H1 (cell line): ENCODE measurements around the gene CHDH. TPM values are rescaled to one million over a fixed set of nuclear protein-coding genes. Genes with fewer than 3 reads are reported as not detected.

Source experiments
- CTCF ChIA-PET: fragments of 300-600 bp; sonication (Branson Sonifier 250); formaldehyde crosslinking; loops from one replicate; lab custom pipeline; 2021; ENCODE audit not compliant: partially characterized antibody; lab: Charles Lee
- POLR2A ChIA-PET: fragments of 300-600 bp; sonication (Branson Sonifier 250); formaldehyde crosslinking; loops from one replicate; lab custom pipeline; 2021; ENCODE audit warnings: inconsistent platforms; ENCODE audit not compliant: partially characterized antibody; lab: Charles Lee
- DNase-seq, 2 experiments: peaks; one replicate each; pipeline versions ENCODE4 v3.0.0 to v3.0.0-alpha.2; 2010 to 2022; ENCODE audit warnings: low spot score in 2 of 2, low read depth in 1 of 2, mixed read lengths in 1 of 2
- FAIRE-seq: peaks from 2 replicates; lab custom pipeline; 2011; peaks lifted over from hg19 to GRCh38; lab: Jason Lieb, UNC
- H2AFZ ChIP-seq: 2 replicates; pipeline ENCODE4 v1.8.1; 2012; ENCODE audit warnings: low read length, inconsistent platforms
- H2AK5ac ChIP-seq: 2 replicates; pipeline ENCODE4 v1.6.1; 2013; ENCODE audit warnings: low read depth, low read length
- H2BK120ac ChIP-seq: replicated peaks from 2 replicates; pipeline ENCODE3; 2013; ENCODE audit warnings: low read depth, low read length, inconsistent platforms
- H2BK12ac ChIP-seq: 2 replicates; pipeline ENCODE4 v1.6.1; 2013; ENCODE audit warnings: low read depth, low read length
- H2BK15ac ChIP-seq: 2 replicates; pipeline ENCODE4 v1.6.1; 2013; ENCODE audit warnings: low read length
- H2BK20ac ChIP-seq: 2 replicates; pipeline ENCODE4 v1.6.1; 2013; ENCODE audit warnings: low read length
- H2BK5ac ChIP-seq: 2 replicates; pipeline ENCODE4 v1.6.1; 2013; ENCODE audit warnings: low read depth, low read length
- H3K14ac ChIP-seq: 2 replicates; pipeline ENCODE4 v1.6.1; 2013; ENCODE audit warnings: inconsistent platforms; ENCODE audit not compliant: insufficient read length
- H3K18ac ChIP-seq: 2 replicates; pipeline ENCODE4 v1.6.1; 2013; ENCODE audit warnings: low read length; ENCODE audit errors: extremely low read depth
- H3K23ac ChIP-seq: 2 replicates; pipeline ENCODE4 v1.6.1; 2013; ENCODE audit warnings: inconsistent platforms; ENCODE audit not compliant: insufficient read length
- H3K23me2 ChIP-seq: 2 replicates; pipeline ENCODE4 v1.6.1; 2013; ENCODE audit warnings: low read depth, low read length
- H3K27ac ChIP-seq: 2 replicates; pipeline ENCODE4 v1.6.1; 2011; ENCODE audit warnings: low read depth, low read length, inconsistent platforms
- H3K27me3 ChIP-seq, 4 experiments: replicated peaks in 1 of 4; 1 replicate in 1 of 4; 2 replicates in 3 of 4; pipeline versions ENCODE4 v1.6.1 to v1.8.1; 2011 to 2013; ENCODE audit warnings: low read length in 3 of 4, mild to moderate bottlenecking in 3 of 4, inconsistent platforms in 2 of 4, mixed read lengths in 2 of 4, moderate library complexity in 1 of 4; ENCODE audit not compliant: control insufficient read depth in 3 of 4, insufficient read depth in 3 of 4; ENCODE audit errors: extremely low read depth in 1 of 4
- H3K36me3 ChIP-seq, 4 experiments: 2 replicates each; pipeline versions ENCODE4 v1.6.1 to v1.8.1; 2011 to 2013; ENCODE audit warnings: mild to moderate bottlenecking in 4 of 4, low read length in 3 of 4, moderate library complexity in 2 of 4, control low read depth in 1 of 4, inconsistent platforms in 1 of 4; ENCODE audit not compliant: insufficient read depth in 4 of 4, control insufficient read depth in 2 of 4
- H3K4ac ChIP-seq: replicated peaks from 2 replicates; pipeline ENCODE3; 2013; ENCODE audit warnings: low read length, low read depth, mixed read lengths, inconsistent platforms; ENCODE audit not compliant: insufficient read length
- H3K4me1 ChIP-seq, 4 experiments: replicated peaks in 1 of 4; 1 replicate in 1 of 4; 2 replicates in 3 of 4; pipeline versions ENCODE4 v1.6.1 to v1.8.1; 2011 to 2013; ENCODE audit warnings: low read length in 3 of 4, inconsistent platforms in 2 of 4, mixed read lengths in 1 of 4; ENCODE audit not compliant: insufficient read depth in 4 of 4, control insufficient read depth in 3 of 4
- H3K4me2 ChIP-seq, 2 experiments: 2 replicates each; pipeline versions ENCODE4 v1.6.1 to v1.8.1; 2011 to 2013; ENCODE audit warnings: low read depth in 2 of 2, low read length in 2 of 2, control low read depth in 1 of 2, inconsistent platforms in 1 of 2, mild to moderate bottlenecking in 1 of 2; ENCODE audit not compliant: insufficient read depth in 1 of 2
- H3K4me3 ChIP-seq, 4 experiments: fragments of 200-600, 300-600 bp in 1 of 4; sonication (generic), shearing (Covaris generic), sonication (Bioruptor Twin) in 1 of 4; 2 replicates each; pipeline versions ENCODE4 v1.5.1 to v1.8.1; 2011 to 2016; ENCODE audit warnings: low read length in 4 of 4, low read depth in 3 of 4, control low read depth in 2 of 4, inconsistent platforms in 2 of 4, mild to moderate bottlenecking in 2 of 4, mixed read lengths in 1 of 4, moderate library complexity in 1 of 4; ENCODE audit not compliant: insufficient read depth in 2 of 4; ENCODE audit errors: extremely low read depth in 1 of 4
- H3K56ac ChIP-seq: replicated peaks from 2 replicates; pipeline ENCODE3; 2013; ENCODE audit warnings: low read depth, mild to moderate bottlenecking, mixed read lengths, low read length, inconsistent platforms; ENCODE audit not compliant: insufficient read length
- H3K79me1 ChIP-seq: 2 replicates; pipeline ENCODE4 v1.6.1; 2013; ENCODE audit warnings: low read depth, low read length, control low read depth
- H3K79me2 ChIP-seq, 2 experiments: 2 replicates each; pipeline versions ENCODE4 v1.6.1 to v1.8.1; 2012 to 2013; ENCODE audit warnings: low read length in 2 of 2, mild to moderate bottlenecking in 2 of 2, inconsistent platforms in 1 of 2; ENCODE audit not compliant: insufficient read depth in 2 of 2, control insufficient read depth in 1 of 2
- H3K9ac ChIP-seq, 4 experiments: replicated peaks in 1 of 4; 1 replicate in 1 of 4; 2 replicates in 3 of 4; pipeline versions ENCODE4 v1.6.1 to v1.8.1; 2011 to 2013; ENCODE audit warnings: low read depth in 3 of 4, low read length in 3 of 4, control low read depth in 2 of 4, mild to moderate bottlenecking in 2 of 4, moderate library complexity in 2 of 4, inconsistent platforms in 1 of 4; ENCODE audit errors: extremely low read depth in 1 of 4
- H3K9me3 ChIP-seq, 2 experiments: 2 replicates each; pipeline versions ENCODE4 v1.6.1 to v1.8.1; 2012 to 2013; ENCODE audit warnings: mild to moderate bottlenecking in 2 of 2, moderate library complexity in 2 of 2, control low read depth in 1 of 2, inconsistent platforms in 1 of 2, low read depth in 1 of 2, low read length in 1 of 2, mixed read lengths in 1 of 2; ENCODE audit not compliant: insufficient read depth in 2 of 2
- H4K20me1 ChIP-seq, 2 experiments: replicated peaks in 1 of 2; 2 replicates each; pipeline versions ENCODE3 to v1.8.1; 2011 to 2013; ENCODE audit warnings: inconsistent platforms in 2 of 2, low read length in 2 of 2, mild to moderate bottlenecking in 1 of 2; ENCODE audit not compliant: insufficient read depth in 2 of 2, control insufficient read depth in 1 of 2
- H4K5ac ChIP-seq: 2 replicates; pipeline ENCODE4 v1.6.1; 2013; ENCODE audit warnings: low read length, low read depth, mixed read lengths, inconsistent platforms; ENCODE audit not compliant: insufficient read length
- H4K8ac ChIP-seq: 2 replicates; pipeline ENCODE4 v1.8.0; 2013; ENCODE audit warnings: mild to moderate bottlenecking, moderate library complexity, low read length, inconsistent platforms; ENCODE audit not compliant: insufficient read depth; ENCODE audit errors: extremely low read depth
- H4K91ac ChIP-seq: replicated peaks from 2 replicates; pipeline ENCODE3; 2013; ENCODE audit warnings: low read length, mixed read lengths, inconsistent platforms; ENCODE audit not compliant: insufficient read length
- CHD2 ChIP-seq: IDR thresholded peaks from 2 replicates; pipeline ENCODE4 v1.6.1; 2012; ENCODE audit warnings: low read length, improper control_type of control experiment
- JUND ChIP-seq: IDR thresholded peaks from 2 replicates; pipeline ENCODE4 v1.6.1; 2011; ENCODE audit warnings: mild to moderate bottlenecking, improper control_type of control experiment, low read length
- KDM4A ChIP-seq: IDR thresholded peaks from one replicate; pipeline ENCODE4 v1.7.1; 2012; ENCODE audit warnings: low read depth, mild to moderate bottlenecking, moderate library complexity, low read length, inconsistent platforms; ENCODE audit not compliant: severe bottlenecking
- NRF1 ChIP-seq: IDR thresholded peaks from 2 replicates; pipeline ENCODE4 v1.6.1; 2011; ENCODE audit warnings: mild to moderate bottlenecking, low read depth, low read length, improper control_type of control experiment
- POLR2AphosphoS5 ChIP-seq: IDR thresholded peaks from 2 replicates; pipeline ENCODE4 v1.6.1; 2011; ENCODE audit warnings: low read depth, low read length
- RNF2 ChIP-seq: fragments of 200-900, 300-1000 bp; sonication (generic); IDR thresholded peaks from 2 replicates; pipeline ENCODE4 v1.7.1; 2016; ENCODE audit warnings: borderline replicate concordance, low read depth, mild to moderate bottlenecking, antibody characterized with exemption, low read length; ENCODE audit not compliant: poor library complexity, severe bottlenecking; ENCODE audit errors: missing control alignments
- TCF12 ChIP-seq: IDR thresholded peaks from 2 replicates; pipeline ENCODE4 v1.6.1; 2011; ENCODE audit warnings: low read depth, mild to moderate bottlenecking, low read length
- TEAD4 ChIP-seq: IDR thresholded peaks from 2 replicates; pipeline ENCODE4 v1.6.1; 2012; ENCODE audit warnings: low read depth, low read length, inconsistent platforms, mixed read lengths
- ZNF274 ChIP-seq: IDR thresholded peaks from 2 replicates; pipeline ENCODE4 v1.7.0; 2012; ENCODE audit warnings: low read length, borderline replicate concordance; ENCODE audit errors: extremely low read depth
- WGBS, 2 experiments: shearing (Covaris generic) in 1 of 2; methylation state at CpG; one replicate each; pipeline versions ENCODE4 v1.1.6 to v1.1.7; 2013 to 2015; ENCODE audit warnings: low lambda C conversion rate in 2 of 2, mixed read lengths in 2 of 2, inconsistent platforms in 1 of 2, low coverage in 1 of 2, missing lambda C conversion rate in 1 of 2; ENCODE audit not compliant: insufficient replicate concordance in 2 of 2, insufficient coverage in 1 of 2, insufficient read length in 1 of 2; ENCODE audit errors: extremely low coverage in 1 of 2, missing lambda C conversion rate in 1 of 2; 5-methylcytosine and 5-hydroxymethylcytosine counted together
- polyA plus RNA-seq, 7 experiments: library from polyadenylated mRNA; depleted of rRNA in 3 of 7; stranded (reverse) in 5 of 7; unstranded in 2 of 7; fragments of >200 nt in 5 of 7; fragments of 200-250 nt in 2 of 7; gene quantifications; 1 replicate in 5 of 7; 2 replicates in 1 of 7; 4 replicates in 1 of 7; pipeline versions ENCODE4 v1.2.1 to v1.2.3, GENCODE V29; 2011 to 2013; ENCODE audit warnings: missing spikeins in 2 of 7, mixed read lengths in 2 of 7
- total RNA-seq: library from RNA; stranded (reverse); fragmentation: NEBNext Ultra II Directional; extraction: Animal tissue kit (Norgen Biotek cat#: 25700); gene quantifications from 2 replicates; pipeline ENCODE4 v1.2.1, GENCODE V29; 2021
- TF ChIP-seq, protein P1 (sequence below): IDR thresholded peaks from 2 replicates; pipeline ENCODE4 v1.6.1; 2012; ENCODE audit warnings: inconsistent platforms

The CHDH gene
- total and polyA plus RNA-seq, 2 of the 8 experiments (the other 6 are each of a cell fraction or from before 2014, with no cell fraction given), result 4.9 to 10.3 TPM

DNA sequence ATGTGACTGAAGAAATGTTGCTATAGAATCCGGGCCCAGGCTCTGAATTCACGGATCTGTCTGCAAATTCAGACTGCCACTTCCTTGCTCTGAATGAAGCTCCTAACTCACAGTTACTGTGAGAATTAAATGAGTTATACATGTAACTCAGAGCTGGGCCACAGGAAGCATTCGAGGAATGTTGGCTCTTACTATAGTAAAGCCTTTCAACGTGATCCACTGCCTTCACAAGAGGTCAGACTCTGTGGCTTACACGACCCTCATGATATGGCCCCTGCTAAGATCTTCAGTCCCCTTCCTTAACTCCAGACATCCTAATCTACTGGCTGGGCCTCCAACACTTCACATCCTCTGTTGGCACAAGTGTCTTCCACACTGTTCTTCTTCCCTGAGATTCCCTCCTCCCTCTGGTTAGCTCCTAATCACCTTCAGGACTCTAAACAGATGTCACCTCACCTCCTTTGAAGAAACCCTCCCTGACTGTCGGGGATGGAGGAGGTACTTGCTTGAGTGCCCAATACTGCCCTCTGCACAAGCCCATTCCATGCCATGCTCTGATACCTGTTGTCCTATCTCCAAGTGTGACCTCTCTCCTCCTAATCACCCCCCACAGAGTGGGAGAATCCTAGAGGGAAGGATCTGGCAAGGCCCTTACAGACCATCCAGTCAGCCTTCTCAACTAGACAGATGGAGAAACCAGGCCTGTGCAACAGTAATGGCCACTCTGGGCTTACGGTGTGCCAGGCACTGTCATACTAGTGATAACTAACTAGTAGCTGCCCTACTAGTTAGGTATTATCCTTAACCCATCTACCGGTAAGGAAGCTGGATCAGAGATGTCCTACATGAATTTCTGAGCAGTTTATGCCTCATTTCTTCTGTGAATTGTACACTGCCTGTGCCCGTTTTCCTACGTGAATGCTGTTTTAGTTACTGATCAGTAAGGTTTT lies 34.5 kb upstream of the CHDH start:
- no peak overlapping the region for H2BK120ac ChIP-seq
- H3K79me2 ChIP-seq, result peaks cover 0 to 12% of the 10 kb centered on the region in 2 experiments; a peak in 2 of 4 replicates
- no peaks in the 10 kb centered on the region; the same call in 1 of the 2 replicates for H3K79me1 ChIP-seq
- no peak overlapping the region for H3K23ac ChIP-seq
- H3K4me3 ChIP-seq, result peak overlapping the region; percentile 73 to 94 (median 90)
- DNase-seq (no peak), FAIRE-seq (no peak)
- no peak overlapping the region for H2BK12ac ChIP-seq
- no peak overlapping the region for H3K14ac ChIP-seq
- 85% methylated on average over 10 of the region's 10 CpGs; no CpG with 5 or more reads in 1 of the 2 experiments for WGBS, 2 experiments
- peaks cover 3 to 7% (median 4%) of the 10 kb centered on the region in 4 experiments; a peak in 5 of 7 replicates for H3K4me1 ChIP-seq
- ChIA-PET CTCF (interaction anchor here (0.7 to 1.6 kb wide), 6 partner anchors 9 to 212 kb away, joined by 3 to 5 read pairs (median 4); no protein-coding TSS in a partner anchor), POLR2A (interaction anchor here (0.6 to 2.0 kb wide), 8 partner anchors 9 to 752 kb away, joined by 3 to 11 read pairs (median 4); partner anchors contain the start of genes CHDH, IL17RB and SELENOK)
- no peak overlapping the region for H4K8ac ChIP-seq
- H2BK20ac ChIP-seq, result no peak overlapping the region
- no peak overlapping the region for H4K5ac ChIP-seq
- peak overlapping the region; percentile 1; the same call in 1 of the 2 replicates for H2AK5ac ChIP-seq
- no peak overlapping the region for H4K91ac ChIP-seq
- no peak overlapping the region for H3K18ac ChIP-seq
- peaks cover 2% of the 10 kb centered on the region; the same call in 1 of the 2 replicates for H3K23me2 ChIP-seq
- no peak overlapping the region for H2AFZ ChIP-seq
- no peak overlapping the region for H3K4ac ChIP-seq
- no peaks in the 10 kb centered on the region; a peak in 1 of 4 replicates for H3K9me3 ChIP-seq
- peak overlapping the region; percentile 85 to 88 for H3K4me2 ChIP-seq
- H3K56ac ChIP-seq, result no peak overlapping the region
- H4K20me1 ChIP-seq, result no peaks in the 10 kb centered on the region
- no peak overlapping the region for H2BK15ac ChIP-seq
- no peaks in the 10 kb centered on the region for H3K27me3 ChIP-seq
- H3K36me3 ChIP-seq, result peaks cover 12 to 57% (median 32%) of the 10 kb centered on the region in 4 experiments; a peak in 7 of 8 replicates
- H2BK5ac ChIP-seq, result 0 out of 2 replicates have a peak overlapping the region, but pooled peaks have one; percentile 46
- peak overlapping the region in 3 of 4 experiments; percentile 39 to 87 (median 84); a peak in 3 of 7 replicates for H3K9ac ChIP-seq
- no peak overlapping the region for H3K27ac ChIP-seq
- TF ChIP-seq NRF1 (no peak), CHD2 (no peak), KDM4A (no peak), POLR2AphosphoS5 (peak; percentile 10; the same call in 1 of the 2 replicates), ZNF274 (no peak), JUND (no peak), RNF2 (no peak), TEAD4 (no peak), TCF12 (no peak)
- TF ChIP-seq, protein P1, sequence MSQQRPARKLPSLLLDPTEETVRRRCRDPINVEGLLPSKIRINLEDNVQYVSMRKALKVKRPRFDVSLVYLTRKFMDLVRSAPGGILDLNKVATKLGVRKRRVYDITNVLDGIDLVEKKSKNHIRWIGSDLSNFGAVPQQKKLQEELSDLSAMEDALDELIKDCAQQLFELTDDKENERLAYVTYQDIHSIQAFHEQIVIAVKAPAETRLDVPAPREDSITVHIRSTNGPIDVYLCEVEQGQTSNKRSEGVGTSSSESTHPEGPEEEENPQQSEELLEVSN, result no peak
